Forelimb muscle (tissue), 1 donor: ENCODE results near the gene CCDC54. TPM values are rescaled to one million over a fixed set of nuclear protein-coding genes. Genes with fewer than 3 reads are reported as not detected.

Experiments
- polyA plus RNA-seq: library from polyadenylated mRNA; unstranded; fragments of 120-200 nt; gene quantifications from one replicate; pipeline ENCODE4 v1.2.1, GENCODE V29; 2013; ENCODE audit not compliant: insufficient read length

CCDC54 gene
- polyA plus RNA-seq, 1 donor: 2.8 TPM

Other genes with a start within 250 kb of the CCDC54 start
- 42.0 TPM for gene BBX, start 145.5 kb downstream of the CCDC54 start, polyA plus RNA-seq